HG03378 (cell line): ENCODE results near the gene TESK2.
"Not testable (repeated sequence)": the region's sequence is repeated elsewhere in the genome, so short reads cannot be mapped to it uniquely, and the experiment has no call there.

Source experiments
- ATAC-seq: cut with Tn5 transposase; IDR thresholded peaks from one replicate; pipeline ENCODE4 v1.9.1; 2021; ENCODE audit warnings: mild to moderate bottlenecking, moderate library complexity; ENCODE audit not compliant: unreplicated experiment

Gene TESK2

GRCh38 chr1:45510972-45511527, 20.1 kb upstream of the TESK2 start:
- ATAC-seq, result no peak

GRCh38 chr1:45510036-45510971, 19.3 kb upstream of the TESK2 start:
- no peak for ATAC-seq

GRCh38 chr1:45508295-45509151, 17.6 kb upstream of the TESK2 start:
- ATAC-seq, result no peak

GRCh38 chr1:45507893-45508292, 16.9 kb upstream of the TESK2 start:
- no peak for ATAC-seq

GRCh38 chr1:45507195-45507594, 16.2 kb upstream of the TESK2 start:
- no peak for ATAC-seq

- ATAC-seq, result no peak
Observed at GRCh38 chr1:45503462-45504360, 12.7 kb upstream of the TESK2 start.

GRCh38 chr1:45501505-45501859, 10.5 kb upstream of the TESK2 start:
- no peak for ATAC-seq

GRCh38 chr1:45499415-45499769, 8.4 kb upstream of the TESK2 start:
- no peak for ATAC-seq

GRCh38 chr1:45498279-45498678, 7.3 kb upstream of the TESK2 start:
- no peak for ATAC-seq

- no peak for ATAC-seq
Observed at GRCh38 chr1:45493116-45493697, 2.2 kb upstream of the TESK2 start.

GRCh38 chr1:45492691-45493090, 1.7 kb upstream of the TESK2 start:
- no peak for ATAC-seq

- no peak for ATAC-seq
Observed at GRCh38 chr1:45491487-45492260, 711 bp upstream of the TESK2 start.

GRCh38 chr1:45490121-45490625, 790 bp downstream of the TESK2 start:
- ATAC-seq, result no peak

GRCh38 chr1:45489379-45489778, 1.6 kb downstream of the TESK2 start:
- ATAC-seq, result not testable (repeated sequence)

GRCh38 chr1:45488666-45489377, 2.1 kb downstream of the TESK2 start:
- no peak for ATAC-seq

GRCh38 chr1:45485949-45486348, 5.0 kb downstream of the TESK2 start:
- no peak for ATAC-seq

GRCh38 chr1:45479039-45479748, 11.8 kb downstream of the TESK2 start:
- ATAC-seq, result no peak
